H9 (cell line): ENCODE results near the gene NFATC4. TPM values are rescaled to one million over a fixed set of nuclear protein-coding genes. Genes with fewer than 3 reads are reported as not detected.

Experiments
- DNase-seq: peaks from one replicate; pipeline ENCODE4 v3.0.0-alpha.2; 2017
- H2AFZ ChIP-seq: one replicate; pipeline ENCODE4 v1.6.1; 2013; ENCODE audit warnings: mild to moderate bottlenecking, low read length, control low read depth, moderate library complexity
- H2AK5ac ChIP-seq: 2 replicates; pipeline ENCODE4 v1.6.1; 2013; ENCODE audit warnings: low read length, control low read depth, mixed read lengths; ENCODE audit not compliant: insufficient read length
- H2BK120ac ChIP-seq: one replicate; pipeline ENCODE4 v1.6.1; 2013; ENCODE audit warnings: low read depth, mild to moderate bottlenecking, low read length, control low read depth, inconsistent platforms; ENCODE audit not compliant: poor library complexity, severe bottlenecking
- H2BK12ac ChIP-seq: 2 replicates; pipeline ENCODE4 v1.6.1; 2013; ENCODE audit warnings: low read length, control low read depth, mixed read lengths, low read depth; ENCODE audit not compliant: insufficient read length
- H2BK15ac ChIP-seq: 2 replicates; pipeline ENCODE4 v1.6.1; 2013; ENCODE audit warnings: low read depth, low read length, control low read depth
- H2BK20ac ChIP-seq: one replicate; pipeline ENCODE4 v1.6.1; 2013; ENCODE audit warnings: low read depth, mild to moderate bottlenecking, low read length, control low read depth, inconsistent platforms; ENCODE audit not compliant: poor library complexity, severe bottlenecking
- H2BK5ac ChIP-seq: 2 replicates; pipeline ENCODE4 v1.6.1; 2013; ENCODE audit warnings: low read length, control low read depth, mixed read lengths; ENCODE audit not compliant: insufficient read length
- H3K14ac ChIP-seq: 2 replicates; pipeline ENCODE4 v1.6.1; 2013; ENCODE audit warnings: low read length, control low read depth; ENCODE audit not compliant: insufficient read depth
- H3K18ac ChIP-seq: 2 replicates; pipeline ENCODE4 v1.6.1; 2013; ENCODE audit warnings: low read depth, mild to moderate bottlenecking, mixed read lengths, low read length, control low read depth; ENCODE audit not compliant: insufficient read length
- H3K23ac ChIP-seq: 2 replicates; pipeline ENCODE4 v1.6.1; 2013; ENCODE audit warnings: low read length, control low read depth, mixed read lengths, low read depth; ENCODE audit not compliant: insufficient read length
- H3K23me2 ChIP-seq: 2 replicates; pipeline ENCODE4 v1.6.1; 2013; ENCODE audit warnings: low read depth, mild to moderate bottlenecking, mixed read lengths, low read length, control low read depth; ENCODE audit not compliant: insufficient read length, poor library complexity, severe bottlenecking
- H3K27ac ChIP-seq: 2 replicates; pipeline ENCODE4 v1.5.1; 2013; ENCODE audit warnings: low read length, control low read depth, mixed read lengths, low read depth; ENCODE audit not compliant: insufficient read length
- H3K27me3 ChIP-seq: 2 replicates; pipeline ENCODE4 v1.6.1; 2013; ENCODE audit warnings: low read length, control low read depth, inconsistent platforms; ENCODE audit not compliant: insufficient read depth
- H3K4ac ChIP-seq: 2 replicates; pipeline ENCODE4 v1.6.1; 2013; ENCODE audit warnings: low read depth, mild to moderate bottlenecking, control low read depth, inconsistent platforms, low read length, moderate library complexity
- H3K4me1 ChIP-seq: 2 replicates; pipeline ENCODE4 v1.6.1; 2013; ENCODE audit warnings: low read length, control low read depth, inconsistent platforms; ENCODE audit not compliant: insufficient read depth
- H3K4me2 ChIP-seq: 2 replicates; pipeline ENCODE4 v1.6.1; 2013; ENCODE audit warnings: low read length, control low read depth, mixed read lengths; ENCODE audit not compliant: insufficient read length, insufficient read depth
- H3K56ac ChIP-seq: 2 replicates; pipeline ENCODE4 v1.6.1; 2013; ENCODE audit warnings: low read depth, mild to moderate bottlenecking, mixed read lengths, low read length, control low read depth; ENCODE audit not compliant: insufficient read length
- H3K79me1 ChIP-seq: 2 replicates; pipeline ENCODE4 v1.6.1; 2013; ENCODE audit warnings: low read depth, mild to moderate bottlenecking, moderate library complexity, low read length, control low read depth, inconsistent platforms; ENCODE audit not compliant: insufficient read depth, poor library complexity, severe bottlenecking
- H3K79me2 ChIP-seq: 2 replicates; pipeline ENCODE4 v1.6.1; 2013; ENCODE audit warnings: low read length, control low read depth, inconsistent platforms; ENCODE audit not compliant: insufficient read depth
- H3K9ac ChIP-seq: 2 replicates; pipeline ENCODE4 v1.6.1; 2013; ENCODE audit warnings: low read length, control low read depth, mixed read lengths; ENCODE audit not compliant: insufficient read length; ENCODE audit errors: extremely low read depth
- H3K9me3 ChIP-seq: one replicate; pipeline ENCODE4 v1.6.1; 2013; ENCODE audit warnings: low read depth, low read length, inconsistent platforms; ENCODE audit not compliant: control insufficient read depth
- H3T11ph ChIP-seq: one replicate; pipeline ENCODE4 v1.6.1; 2013; ENCODE audit warnings: mild to moderate bottlenecking, low read length, control low read depth, inconsistent platforms
- H4K20me1 ChIP-seq: one replicate; pipeline ENCODE4 v1.6.1; 2013; ENCODE audit not compliant: control insufficient read depth, insufficient read length, insufficient read depth
- H4K5ac ChIP-seq: 2 replicates; pipeline ENCODE4 v1.6.1; 2013; ENCODE audit warnings: low read depth, mild to moderate bottlenecking, mixed read lengths, low read length, control low read depth; ENCODE audit not compliant: insufficient read length
- H4K8ac ChIP-seq: replicated peaks from 2 replicates; pipeline ENCODE4 v1.6.1; 2013; ENCODE audit warnings: low read length, control low read depth, mixed read lengths, low read depth; ENCODE audit not compliant: insufficient read length
- H4K91ac ChIP-seq: 2 replicates; pipeline ENCODE4 v1.6.1; 2013; ENCODE audit warnings: low read depth, mild to moderate bottlenecking, moderate library complexity, mixed read lengths, low read length, control low read depth; ENCODE audit not compliant: insufficient read length
- H3K27ac Mint-ChIP-seq, 3 experiments: 2 replicates in 2 of 3; 3 replicates in 1 of 3; pipeline ENCODE4 v1.8.0; 2020 to 2021; ENCODE audit warnings: mixed read lengths in 3 of 3, mild to moderate bottlenecking in 1 of 3, moderate library complexity in 1 of 3
- H3K27me3 Mint-ChIP-seq: 2 replicates; pipeline ENCODE4 v1.8.0; 2021; ENCODE audit warnings: low read depth, mild to moderate bottlenecking, moderate library complexity, mixed read lengths
- H3K36me3 Mint-ChIP-seq, 3 experiments: 2 replicates in 2 of 3; 3 replicates in 1 of 3; pipeline ENCODE4 v1.8.0; 2020 to 2021; ENCODE audit warnings: low read depth in 3 of 3, mixed read lengths in 3 of 3; ENCODE audit not compliant: insufficient read depth in 1 of 3
- H3K4me1 Mint-ChIP-seq, 2 experiments: 2 replicates each; pipeline ENCODE4 v1.8.0; 2020; ENCODE audit warnings: mixed read lengths in 2 of 2
- H3K4me3 Mint-ChIP-seq, 2 experiments: 2 replicates in 1 of 2; 3 replicates in 1 of 2; pipeline ENCODE4 v1.8.0; 2020 to 2021; ENCODE audit warnings: mild to moderate bottlenecking in 2 of 2, mixed read lengths in 2 of 2, moderate library complexity in 1 of 2
- H3K9me3 Mint-ChIP-seq, 2 experiments: 2 replicates in 1 of 2; 3 replicates in 1 of 2; pipeline ENCODE4 v1.8.0; 2020; ENCODE audit warnings: mild to moderate bottlenecking in 2 of 2, mixed read lengths in 2 of 2, moderate library complexity in 1 of 2
- CTCF ChIP-seq: fragments of 200-600 bp; sonication (generic); conservative IDR thresholded peaks from 3 replicates; pipeline ENCODE4 v1.8.0; 2021; ENCODE audit warnings: antibody characterized with exemption, mild to moderate bottlenecking
- WGBS: extraction: QIAGEN DNeasy Blood & Tissue Kit; methylation state at CpG from one replicate; pipeline ENCODE4 v1.1.7; 2013; ENCODE audit warnings: missing lambda C conversion rate, low lambda C conversion rate, mixed read lengths; ENCODE audit not compliant: insufficient read length; ENCODE audit errors: extremely low coverage; 5-methylcytosine and 5-hydroxymethylcytosine counted together
- total RNA-seq: library from RNA; stranded (reverse); gene quantifications from 2 replicates; pipeline ENCODE4 v1.2.1, GENCODE V29; 2021

NFATC4 gene
- total RNA-seq, 1 experiment from 2014 or later: 46.4 TPM

GRCh38 chr14:24392325-24393091 lies 24.5 kb downstream of the NFATC4 start:
- H3K56ac ChIP-seq: no peak overlapping the region
- H3K4me2 ChIP-seq: no peak overlapping the region
- no CpG with 5 or more reads among the region's 8 CpGs for WGBS
- H3K4me3 Mint-ChIP-seq: no peak overlapping the region
- no peak overlapping the region for H4K91ac ChIP-seq
- no peaks in the 10 kb centered on the region for H3K9me3 ChIP-seq
- no peaks in the 10 kb centered on the region for H3K79me1 ChIP-seq
- no peaks in the 10 kb centered on the region for H3K27me3 ChIP-seq
- no peak overlapping the region for H3K23ac ChIP-seq
- peaks cover 13% of the 10 kb centered on the region for H3K27me3 Mint-ChIP-seq
- no peaks in the 10 kb centered on the region for H3K36me3 Mint-ChIP-seq
- no peaks in the 10 kb centered on the region for H3K9me3 Mint-ChIP-seq
- H2BK12ac ChIP-seq: no peak overlapping the region
- H2BK120ac ChIP-seq: no peak overlapping the region
- H4K5ac ChIP-seq: no peak overlapping the region
- H2BK15ac ChIP-seq: no peak overlapping the region
- no peaks in the 10 kb centered on the region for H3K79me2 ChIP-seq
- no peak for DNase-seq
- H4K20me1 ChIP-seq: no peaks in the 10 kb centered on the region
- no peak overlapping the region for H3K9ac ChIP-seq
- H3K14ac ChIP-seq: no peak overlapping the region
- no peak overlapping the region for H2AFZ ChIP-seq
- H3K4ac ChIP-seq: no peak overlapping the region
- H3K27ac Mint-ChIP-seq: 0 out of 7 replicates have a peak overlapping the region, but pooled peaks of 1 of the 3 experiments have one; percentile 17
- H3K4me1 Mint-ChIP-seq: peaks cover 29 to 33% of the 10 kb centered on the region in 2 experiments
- no peak overlapping the region for H3K18ac ChIP-seq
- no peak overlapping the region for H2AK5ac ChIP-seq
- peak; percentile 39; the same call in 2 of the 3 replicates for TF ChIP-seq CTCF
- H2BK5ac ChIP-seq: no peak overlapping the region
- no peak overlapping the region for H4K8ac ChIP-seq
- no peak overlapping the region for H2BK20ac ChIP-seq
- no peak overlapping the region for H3K27ac ChIP-seq
- no peak overlapping the region for H3T11ph ChIP-seq
- H3K23me2 ChIP-seq: no peaks in the 10 kb centered on the region
- no peaks in the 10 kb centered on the region for H3K4me1 ChIP-seq
